Cardiac fibroblast (primary cell): ENCODE measurements around the gene SPSB1.

ENCODE experiments used
- DNase-seq, 2 donors: peaks; one replicate each; pipeline versions ENCODE4 v3.0.0 to v3.0.0-alpha.2; 2010; ENCODE audit warnings: low read depth in 2 of 2
- H3K4me3 ChIP-seq, 2 donors: replicated peaks in 1 of 2; 1 replicate in 1 of 2; 2 replicates in 1 of 2; pipeline ENCODE4 v1.5.1; 2011; ENCODE audit warnings: low read depth in 2 of 2, low read length in 2 of 2, mild to moderate bottlenecking in 2 of 2, moderate library complexity in 1 of 2
- TF ChIP-seq, protein P1 (sequence below): IDR thresholded peaks from one replicate; pipeline ENCODE4 v1.5.1; 2011; ENCODE audit warnings: low read depth, mild to moderate bottlenecking, low read length, inconsistent platforms

SPSB1 gene

DNA sequence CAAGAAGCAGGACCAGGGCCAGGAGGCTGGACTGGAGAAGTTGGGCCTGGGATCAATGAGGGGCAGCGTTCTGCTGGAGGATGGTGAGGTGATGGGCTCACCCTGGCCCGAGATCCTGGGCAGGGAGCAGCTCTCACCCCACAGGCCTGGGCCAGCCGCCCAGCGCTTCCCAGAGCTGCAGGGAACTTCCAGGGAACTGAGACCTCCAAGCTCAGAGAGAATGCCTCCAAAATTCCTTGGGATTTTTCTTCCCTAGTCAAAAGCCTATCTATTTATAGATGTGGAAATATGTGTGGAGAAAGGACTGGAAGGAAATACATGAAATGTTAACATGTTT lies 121.2 kb downstream of the SPSB1 start:
- TF ChIP-seq, protein P1, sequence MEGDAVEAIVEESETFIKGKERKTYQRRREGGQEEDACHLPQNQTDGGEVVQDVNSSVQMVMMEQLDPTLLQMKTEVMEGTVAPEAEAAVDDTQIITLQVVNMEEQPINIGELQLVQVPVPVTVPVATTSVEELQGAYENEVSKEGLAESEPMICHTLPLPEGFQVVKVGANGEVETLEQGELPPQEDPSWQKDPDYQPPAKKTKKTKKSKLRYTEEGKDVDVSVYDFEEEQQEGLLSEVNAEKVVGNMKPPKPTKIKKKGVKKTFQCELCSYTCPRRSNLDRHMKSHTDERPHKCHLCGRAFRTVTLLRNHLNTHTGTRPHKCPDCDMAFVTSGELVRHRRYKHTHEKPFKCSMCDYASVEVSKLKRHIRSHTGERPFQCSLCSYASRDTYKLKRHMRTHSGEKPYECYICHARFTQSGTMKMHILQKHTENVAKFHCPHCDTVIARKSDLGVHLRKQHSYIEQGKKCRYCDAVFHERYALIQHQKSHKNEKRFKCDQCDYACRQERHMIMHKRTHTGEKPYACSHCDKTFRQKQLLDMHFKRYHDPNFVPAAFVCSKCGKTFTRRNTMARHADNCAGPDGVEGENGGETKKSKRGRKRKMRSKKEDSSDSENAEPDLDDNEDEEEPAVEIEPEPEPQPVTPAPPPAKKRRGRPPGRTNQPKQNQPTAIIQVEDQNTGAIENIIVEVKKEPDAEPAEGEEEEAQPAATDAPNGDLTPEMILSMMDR = no peak
- H3K4me3 ChIP-seq = no peak overlapping the region
- DNase-seq = peak in 1 of 2 donors; percentile 91

DNA sequence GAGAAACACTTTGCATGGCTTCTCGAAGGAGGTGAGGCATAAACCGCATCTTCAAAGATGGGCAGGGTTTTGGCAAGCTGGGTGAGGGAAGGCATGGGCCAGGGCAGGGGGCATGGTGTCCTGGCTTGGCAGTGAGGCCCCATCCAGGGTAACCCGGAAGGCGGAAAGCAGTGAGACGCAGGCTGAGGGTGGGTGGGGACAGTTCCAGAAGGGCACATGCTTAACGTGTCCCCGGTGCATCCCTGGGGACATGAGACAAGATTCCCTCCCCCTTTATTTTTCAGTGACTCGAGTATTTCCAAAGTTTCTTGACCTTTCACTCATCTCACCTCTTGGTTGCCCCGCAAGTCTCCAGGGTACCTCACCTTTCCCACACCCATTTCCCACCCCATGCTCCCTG lies 123.8 kb downstream of the SPSB1 start:
- no peak for DNase-seq
- H3K4me3 ChIP-seq = no peak overlapping the region
- TF ChIP-seq, protein P1 = no peak

DNA sequence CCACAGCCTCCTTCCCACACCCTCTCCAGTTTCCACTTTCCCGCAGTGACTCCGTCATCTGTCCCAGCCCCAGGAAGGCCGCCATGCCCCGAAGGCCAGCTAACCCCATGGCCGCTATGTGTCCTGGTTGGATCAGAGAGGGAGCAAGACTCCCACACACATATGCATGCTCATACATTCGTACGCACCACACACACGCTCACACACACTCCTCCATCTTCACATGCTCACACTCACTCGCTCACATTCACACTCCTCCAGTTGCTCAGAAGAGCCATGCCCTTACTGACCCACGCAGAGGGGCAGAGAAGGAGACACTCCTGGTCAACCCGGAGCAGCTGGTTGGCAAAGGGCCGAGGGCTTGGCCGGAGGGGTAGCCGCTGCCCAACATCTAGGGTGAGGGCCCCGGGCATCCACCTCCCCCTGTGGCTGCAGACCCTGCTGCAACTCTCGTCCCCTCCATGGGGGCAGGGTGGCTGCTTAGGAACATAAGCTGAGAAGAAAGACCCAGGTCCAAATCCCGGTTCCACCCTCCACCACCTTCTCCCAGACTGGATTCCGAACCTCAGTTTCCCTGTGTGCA lies 124.3 kb downstream of the SPSB1 start:
- DNase-seq = no peak
- H3K4me3 ChIP-seq = no peak overlapping the region
- TF ChIP-seq, protein P1 = no peak

DNA sequence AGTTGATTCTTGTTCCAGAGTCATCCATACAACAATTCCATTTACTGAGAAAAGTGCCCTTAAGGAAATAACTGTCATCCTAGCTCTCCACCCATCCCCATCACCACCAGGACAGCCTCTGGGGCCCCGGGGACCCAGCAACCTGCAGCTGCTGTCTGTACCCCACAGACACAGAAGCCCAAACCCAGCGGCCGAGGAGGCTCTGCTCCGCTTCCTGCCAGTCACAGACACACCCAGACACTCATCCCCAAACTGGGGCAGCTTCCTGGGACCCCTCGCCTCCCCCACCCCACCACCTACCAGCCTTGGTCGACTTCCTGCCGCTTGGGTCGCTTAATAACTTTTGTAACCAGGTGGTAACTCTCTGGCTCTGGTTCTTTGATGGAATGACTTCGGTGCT lies 125.0 kb downstream of the SPSB1 start:
- TF ChIP-seq, protein P1 = no peak
- DNase-seq = no peak
- H3K4me3 ChIP-seq = no peak overlapping the region

DNA sequence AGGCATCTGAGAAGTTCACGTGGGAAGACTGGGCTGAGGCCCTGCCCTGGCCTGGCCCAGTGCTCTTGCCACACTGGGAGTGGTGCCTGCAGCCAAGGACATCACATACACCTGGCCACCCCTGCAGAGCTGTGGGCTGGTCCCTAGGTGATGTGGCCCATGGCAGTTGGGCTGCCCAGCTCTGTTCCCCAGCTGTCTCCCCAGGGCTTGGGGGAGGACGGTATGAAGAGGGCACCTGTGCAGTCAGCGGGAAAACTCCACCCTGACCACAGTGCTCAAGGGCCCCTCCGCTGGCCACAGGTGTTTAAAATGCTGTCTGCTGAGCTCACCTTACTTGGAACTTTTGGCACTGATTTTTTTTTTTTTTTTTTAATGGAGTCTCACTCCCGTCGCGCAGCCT lies 126.2 kb downstream of the SPSB1 start:
- DNase-seq = no peak
- TF ChIP-seq, protein P1 = no peak
- H3K4me3 ChIP-seq = no peak overlapping the region
